Adrenal gland (tissue), 12 donors: ENCODE results near the gene MXRA7. TPM values are rescaled to one million over a fixed set of nuclear protein-coding genes. Genes with fewer than 3 reads are reported as not detected.

ENCODE experiments used
- DNase-seq, 7 donors: peaks; one replicate each; pipeline ENCODE4 v3.0.0-alpha.2; 2019 to 2020
- H3K27ac ChIP-seq, 5 donors: fragments of 200-600 bp; sonication (generic) in 4 of 5; 1 replicate in 3 of 5; 2 replicates in 2 of 5; pipeline versions ENCODE4 v1.5.1 to v1.8.0; 2016 to 2020; ENCODE audit warnings: mild to moderate bottlenecking in 1 of 5
- H3K27me3 ChIP-seq: fragments of 200-600 bp; 2 replicates; pipeline ENCODE4 v1.8.0; 2021
- H3K36me3 ChIP-seq, 2 donors: fragments of 200-600 bp; replicated peaks in 1 of 2; 1 replicate in 1 of 2; 2 replicates in 1 of 2; pipeline versions ENCODE4 v1.5.1 to v1.8.0; 2018 to 2022
- H3K4me1 ChIP-seq, 2 donors: fragments of 200-600 bp; replicated peaks in 1 of 2; 1 replicate in 1 of 2; 2 replicates in 1 of 2; pipeline versions ENCODE4 v1.5.1 to v1.8.0; 2018 to 2021
- H3K4me3 ChIP-seq, 4 donors: fragments of 200-600 bp; sonication (generic) in 3 of 4; one replicate each; pipeline ENCODE4 v1.5.1; 2016 to 2018
- H3K9me3 ChIP-seq, 3 donors: fragments of 200-600 bp; sonication (generic) in 1 of 3; replicated peaks in 1 of 3; 1 replicate in 2 of 3; 2 replicates in 1 of 3; pipeline versions ENCODE4 v1.5.1 to v1.8.0; 2016 to 2021
- CTCF ChIP-seq, 6 experiments: fragments of 450-650 bp in 4 of 6; fragments of 200-600 bp in 2 of 6; sonication (generic) in 1 of 6; IDR thresholded peaks; 1 replicate in 5 of 6; 2 replicates in 1 of 6; pipeline versions ENCODE4 v1.5.1 to v1.8.0; 2016 to 2021; ENCODE audit warnings: antibody characterized with exemption in 6 of 6, mild to moderate bottlenecking in 2 of 6, moderate library complexity in 1 of 6
- POLR2A ChIP-seq, 2 donors: fragments of 450-650 bp; IDR thresholded peaks; one replicate each; pipeline ENCODE4 v1.6.1; 2017; ENCODE audit warnings: antibody characterized with exemption in 2 of 2, mild to moderate bottlenecking in 2 of 2, moderate library complexity in 1 of 2
- WGBS, 4 donors: extraction: QIAGEN DNeasy Blood & Tissue Kit in 2 of 4; methylation state at CpG; one replicate each; pipeline versions ENCODE4 v1.1.5 to v1.1.7; 2013 to 2017; 5-methylcytosine and 5-hydroxymethylcytosine counted together
- intact Hi-C, 2 donors: fragments of 100-400 bp; cut with DNase I; formaldehyde crosslinking; loops; one replicate each; pipeline versions ENCODE4 v1.14.1 to v1.15.0; 2022 to 2023
- polyA plus RNA-seq, 3 donors: library from polyadenylated mRNA; stranded (reverse); fragments of 200-250 nt in 2 of 3; fragments of 350-450 nt in 1 of 3; fragmentation: Illumina TruSeq in 1 of 3; extraction: RNeasy Lipid Tissue Mini Kit (QIAGEN cat#74804) in 1 of 3; gene quantifications; one replicate each; pipeline ENCODE4 v1.2.3, GENCODE V29; 2013 to 2014
- total RNA-seq, 9 donors: library from RNA; depleted of rRNA in 4 of 9; stranded (reverse); fragments of >200 nt in 4 of 9; fragments of 120-200 nt in 1 of 9; fragmentation: NEBNext Ultra II Directional in 1 of 9; extraction: Animal tissue kit (Norgen Biotek cat#: 25700) in 1 of 9; gene quantifications; one replicate each; pipeline versions ENCODE4 v1.1.0 to v1.2.4, GENCODE V29; 2013 to 2023
- donor health status: healthy with polysubstance abuse.
- donor health status: Bipolar disorder and iron deficiency.
- donor health status: DM: yes; HTN: yes; CAD: no.
- donor health status: DM: no; HTN: no; CAD: no.
- donor health status: DM: no; HTN: no; CAD: no.
- donor health status: DM: yes; HTN: yes; CAD: no.

MXRA7 gene
- total and polyA plus RNA-seq, 12 donors: 81.5 to 671 (median 356) TPM

- intact Hi-C loops: no loop called here
- TF ChIP-seq POLR2A (IDR thresholded peaks at IDR 0.05) (no peak), CTCF (IDR thresholded peaks at IDR 0.05) (peak; percentile 57 to 80 (median 72))
- Histone ChIP-seq H3K36me3 (peaks cover 0 to 48% of the 10 kb centered on the region in 2 donors), H3K27ac (peak overlapping the region in 2 of 5 donors; percentile 18 to 52), H3K27me3 (no peaks in the 10 kb centered on the region), H3K4me1 (peaks cover 0 to 36% of the 10 kb centered on the region in 2 donors), H3K4me3 (no peak overlapping the region), H3K9me3 (no peaks in the 10 kb centered on the region)
- 61 to 75% (median 65%) methylated on average over 14 to 16 of the region's 16 CpGs for WGBS, 4 donors
- DNase-seq: peak; percentile 63 to 92 (median 81)
Observed at GRCh38 chr17:76681222-76682137, 29.3 kb downstream of the MXRA7 start.

- no peaks in the 10 kb centered on the region for H3K9me3 ChIP-seq
- peaks cover 0 to 26% of the 10 kb centered on the region in 2 donors for H3K4me1 ChIP-seq
- intact Hi-C loops: loop anchor here in 1 of 2 donors (5.0 kb wide), 1 partner anchor 38 kb away; no protein-coding TSS in a partner anchor
- no peak for DNase-seq
- 56 to 81% (median 71%) methylated on average over 1 of the region's 1 CpG for WGBS, 4 donors
- no peak overlapping the region for H3K27ac ChIP-seq
- H3K27me3 ChIP-seq: no peaks in the 10 kb centered on the region
- no peak for TF ChIP-seq CTCF (IDR thresholded peaks at IDR 0.05)
- no peak for TF ChIP-seq POLR2A (IDR thresholded peaks at IDR 0.05)
- H3K4me3 ChIP-seq: no peak overlapping the region
- H3K36me3 ChIP-seq: peaks cover 0 to 40% of the 10 kb centered on the region in 2 donors
Observed at GRCh38 chr17:76679239-76679638, 31.5 kb downstream of the MXRA7 start.

GRCh38 chr17:76678330-76678729, 32.4 kb downstream of the MXRA7 start:
- intact Hi-C loops: loop anchor here in 1 of 2 donors (5.0 kb wide), 1 partner anchor 39 kb away; no protein-coding TSS in a partner anchor
- H3K4me3 ChIP-seq: no peak overlapping the region
- H3K36me3 ChIP-seq: peaks cover 0 to 31% of the 10 kb centered on the region in 2 donors
- H3K9me3 ChIP-seq: no peaks in the 10 kb centered on the region
- H3K4me1 ChIP-seq: peaks cover 0 to 24% of the 10 kb centered on the region in 2 donors
- DNase-seq: no peak
- no peak overlapping the region for H3K27ac ChIP-seq
- no peak for TF ChIP-seq CTCF (IDR thresholded peaks at IDR 0.05)
- no peak for TF ChIP-seq POLR2A (IDR thresholded peaks at IDR 0.05)
- WGBS, 4 donors: 83 to 88% (median 87%) methylated on average over 10 to 12 of the region's 12 CpGs
- no peaks in the 10 kb centered on the region for H3K27me3 ChIP-seq

GRCh38 chr17:76677406-76677805, 33.4 kb downstream of the MXRA7 start:
- no peaks in the 10 kb centered on the region for H3K9me3 ChIP-seq
- peaks cover 0 to 21% of the 10 kb centered on the region in 2 donors for H3K36me3 ChIP-seq
- H3K4me3 ChIP-seq: no peak overlapping the region
- peaks cover under 1 to 19% of the 10 kb centered on the region in 2 donors for H3K4me1 ChIP-seq
- TF ChIP-seq POLR2A (IDR thresholded peaks at IDR 0.05): no peak
- no peak for TF ChIP-seq CTCF (IDR thresholded peaks at IDR 0.05)
- intact Hi-C loops: loop anchor here in 1 of 2 donors (5.0 kb wide), 1 partner anchor 40 kb away; no protein-coding TSS in a partner anchor
- H3K27ac ChIP-seq: no peak overlapping the region
- H3K27me3 ChIP-seq: no peaks in the 10 kb centered on the region
- WGBS, 4 donors: 92 to 94% (median 93%) methylated on average over 16 of the region's 16 CpGs
- DNase-seq: no peak
